ENCODE data around the gene CSNK1D. TPM values are rescaled to one million over a fixed set of nuclear protein-coding genes. Genes with fewer than 3 reads are reported as not detected.

Gene CSNK1D
- total RNA-seq, 4 donors from 2014 or later = 52.3 to 142 (median 58.8) TPM

GRCh38 chr17:82287013-82287867 is 13.7 kb upstream of the CSNK1D start:
- 86% methylated on average over 7 of the region's 9 CpGs for WGBS
- H3K36me3 ChIP-seq = no peaks in the 10 kb centered on the region
- DNase-seq (ENCODE audit: low spot score in 2 of 2) = no peak

GRCh38 chr17:82285141-82285540 is 11.6 kb upstream of the CSNK1D start:
- TF ChIP-seq EP300 (IDR thresholded peaks at IDR 0.05) (no peak), CTCF (IDR thresholded peaks at IDR 0.05) (no peak), POLR2AphosphoS5 (IDR thresholded peaks at IDR 0.05) (no peak), POLR2A (IDR thresholded peaks at IDR 0.05) (no peak)
- H3K36me3 ChIP-seq = no peaks in the 10 kb centered on the region
- peaks cover 26% of the 10 kb centered on the region for H3K4me1 ChIP-seq
- no peaks in the 10 kb centered on the region for H3K9me3 ChIP-seq
- no peaks in the 10 kb centered on the region for H3K27me3 ChIP-seq
- WGBS = 50% methylated on average over 8 of the region's 8 CpGs
- DNase-seq (ENCODE audit: low spot score in 2 of 2) = no peak
- H3K4me3 ChIP-seq = no peak overlapping the region
- H3K27ac ChIP-seq = no peak overlapping the region

More at GRCh38 chr17:82287013-82287867, 13.7 kb upstream of the CSNK1D start:
- TF ChIP-seq CTCF (IDR thresholded peaks at IDR 0.05) = no peak
- no peak for TF ChIP-seq POLR2AphosphoS5 (IDR thresholded peaks at IDR 0.05)
- TF ChIP-seq EP300 (IDR thresholded peaks at IDR 0.05) = no peak
- TF ChIP-seq POLR2A (IDR thresholded peaks at IDR 0.05) = no peak
- no peaks in the 10 kb centered on the region for H3K9me3 ChIP-seq
- no peak overlapping the region for H3K27ac ChIP-seq
- H3K4me1 ChIP-seq = peaks cover 24% of the 10 kb centered on the region
- no peaks in the 10 kb centered on the region for H3K27me3 ChIP-seq
- H3K4me3 ChIP-seq = no peak overlapping the region

DNA sequence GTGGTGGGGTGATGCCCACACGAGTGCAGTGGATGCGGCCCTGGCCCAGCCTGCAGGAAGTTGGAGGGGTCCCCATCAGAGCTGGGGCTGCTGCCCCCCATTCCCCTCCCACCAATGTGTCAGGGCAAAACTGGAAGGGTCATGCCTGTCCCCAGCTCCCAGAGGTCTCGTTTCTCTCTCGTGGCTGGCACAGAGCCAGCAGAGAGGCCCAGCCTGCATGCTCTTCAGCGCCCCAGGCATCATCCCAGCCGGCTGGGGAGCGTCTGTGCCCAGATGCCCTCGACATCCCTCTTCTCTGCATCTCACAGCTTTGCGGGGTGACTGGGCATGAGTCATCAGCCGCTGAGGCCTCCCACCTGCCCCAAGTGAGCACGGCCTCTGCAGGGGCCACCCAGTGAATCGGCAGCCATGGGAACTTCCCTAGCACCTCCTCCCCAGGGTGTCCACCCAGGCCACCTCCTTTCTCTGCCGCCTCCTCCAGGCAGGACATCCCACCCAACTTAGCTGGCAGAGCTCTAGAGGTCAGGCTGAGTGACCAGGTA is 9.8 kb upstream of the CSNK1D start:
- TF ChIP-seq POLR2A (IDR thresholded peaks at IDR 0.05) = no peak
- TF ChIP-seq CTCF (IDR thresholded peaks at IDR 0.05) = no peak
- no peak for TF ChIP-seq POLR2AphosphoS5 (IDR thresholded peaks at IDR 0.05)
- no peak for TF ChIP-seq EP300 (IDR thresholded peaks at IDR 0.05)
- peaks cover 26% of the 10 kb centered on the region for H3K4me1 ChIP-seq
- no peak overlapping the region for H3K27ac ChIP-seq

DNA sequence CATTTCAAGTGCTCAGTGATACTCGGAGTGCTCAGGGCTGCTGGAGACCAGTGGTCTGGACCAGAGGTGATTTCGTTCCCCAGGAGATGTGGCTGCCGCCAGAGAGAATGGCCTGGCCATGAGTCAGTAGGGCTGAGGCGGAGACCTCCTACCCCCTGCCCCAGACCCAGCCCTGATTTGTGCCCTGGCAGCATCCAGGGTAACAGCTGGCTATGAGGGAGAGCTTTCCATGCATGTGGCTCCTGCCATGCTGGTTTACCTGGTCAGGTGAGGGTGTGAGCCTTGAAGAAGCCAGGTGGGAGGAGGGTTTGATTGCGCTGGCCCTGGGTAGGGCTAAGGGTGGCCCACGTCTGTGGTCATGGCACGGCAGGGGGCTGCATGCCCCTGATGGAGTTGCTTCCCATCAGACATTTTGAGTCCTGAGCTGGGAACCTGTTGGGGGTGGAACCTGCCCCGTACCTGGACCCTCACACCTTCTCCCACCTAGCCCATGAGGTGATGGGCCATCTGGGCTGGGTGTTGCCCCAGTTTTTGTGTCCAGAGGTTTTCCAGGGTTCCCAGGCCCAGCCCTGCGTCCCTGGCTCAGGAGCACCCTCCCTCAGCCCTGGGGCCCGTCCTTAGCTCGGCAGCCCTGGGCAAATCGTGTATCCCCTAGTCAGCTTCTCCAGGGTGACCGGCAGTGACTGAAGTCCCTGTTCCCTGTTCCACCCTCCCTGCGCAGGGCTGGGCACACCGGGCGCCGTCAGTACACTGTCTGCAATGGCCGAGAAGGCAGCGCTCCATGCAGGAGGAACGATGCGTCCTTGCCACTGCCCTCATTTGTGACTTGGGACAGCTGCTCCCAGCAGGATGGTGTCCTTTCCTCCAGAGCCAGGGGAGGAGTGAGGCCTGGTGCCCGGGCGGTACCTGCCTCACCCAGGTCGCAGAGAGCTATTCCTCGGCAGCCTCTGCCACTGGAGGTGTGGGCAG is 9.0 kb upstream of the CSNK1D start:
- no peak for DNase-seq (ENCODE audit: low spot score in 2 of 2)
- Histone ChIP-seq H3K4me3 (no peak overlapping the region), H3K27me3 (no peaks in the 10 kb centered on the region), H3K9me3 (no peaks in the 10 kb centered on the region), H3K27ac (peak overlapping the region; percentile 45), H3K4me1 (peaks cover 23% of the 10 kb centered on the region), H3K36me3 (no peaks in the 10 kb centered on the region)
- TF ChIP-seq POLR2AphosphoS5 (IDR thresholded peaks at IDR 0.05) (no peak), EP300 (IDR thresholded peaks at IDR 0.05) (no peak), POLR2A (IDR thresholded peaks at IDR 0.05) (no peak), CTCF (IDR thresholded peaks at IDR 0.05) (no peak)
- WGBS = 70% methylated on average over 5 of the region's 25 CpGs

More for the DNA sequence above, 9.8 kb upstream of the CSNK1D start:
- DNase-seq (ENCODE audit: low spot score in 2 of 2) = no peak
- Histone ChIP-seq H3K36me3 (no peaks in the 10 kb centered on the region), H3K27me3 (no peaks in the 10 kb centered on the region), H3K9me3 (no peaks in the 10 kb centered on the region), H3K4me3 (no peak overlapping the region)
- WGBS = 27% methylated on average over 3 of the region's 13 CpGs

All from suprapubic skin (tissue), 4 donors.